ENCODE results near the gene CCDC146. TPM values are rescaled to one million over a fixed set of nuclear protein-coding genes. Genes with fewer than 3 reads are reported as not detected.

CCDC146 gene
- total RNA-seq, 1 experiment from 2014 or later, result 0.72 TPM

DNA sequence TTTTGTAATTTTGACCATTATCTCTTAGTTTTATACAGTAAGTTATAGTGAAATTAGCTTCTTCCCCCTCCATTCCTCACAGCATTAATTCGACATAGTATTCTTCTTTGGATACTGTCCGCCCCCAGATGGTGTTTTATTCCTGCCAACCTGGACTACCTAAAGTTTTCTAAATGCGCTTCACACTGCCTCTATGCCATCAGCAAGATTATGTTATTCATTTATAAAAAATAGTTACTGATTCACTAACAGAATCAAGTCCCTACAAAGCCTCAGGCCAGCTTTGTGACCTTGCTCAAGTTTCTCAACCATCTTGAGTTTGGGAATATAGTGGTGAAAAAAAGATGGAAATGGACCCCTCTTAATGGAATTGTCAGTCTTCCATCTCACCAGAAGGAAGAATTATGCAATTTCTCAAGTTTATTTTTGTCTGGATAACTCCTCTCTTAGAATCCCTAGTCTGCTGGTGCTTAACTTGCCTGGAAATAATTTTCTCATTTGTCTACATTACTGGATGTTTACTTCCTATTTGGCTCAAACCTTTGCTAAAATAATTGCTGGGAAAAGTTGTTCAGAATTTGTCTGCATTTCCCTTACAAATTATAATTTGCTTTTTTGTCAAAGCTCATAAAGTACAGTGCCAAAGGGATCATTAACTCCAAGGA lies 93.9 kb downstream of the CCDC146 start:
- H2BK20ac ChIP-seq (ENCODE audit: low read depth, low read length, poor library complexity, severe bottlenecking), result no peak overlapping the region
- no peak overlapping the region for H2BK120ac ChIP-seq (ENCODE audit: low read depth, low read length, poor library complexity, severe bottlenecking)
- DNase-seq, result no peak
- H4K20me1 ChIP-seq (ENCODE audit: control insufficient read depth, insufficient read depth, insufficient read length), result no peaks in the 10 kb centered on the region
- H2BK5ac ChIP-seq (ENCODE audit: insufficient read length, low read length), result no peak overlapping the region
- H3K36me3 Mint-ChIP-seq (ENCODE audit: insufficient read depth in 1 of 3, low read depth in 3 of 3), result peaks cover 6 to 15% (median 14%) of the 10 kb centered on the region in 3 experiments; a peak in 4 of 7 replicates
- H3K56ac ChIP-seq (ENCODE audit: insufficient read length, low read depth, low read length), result no peak overlapping the region
- no peak overlapping the region for H3T11ph ChIP-seq (ENCODE audit: low read length)
- TF ChIP-seq, protein P1, sequence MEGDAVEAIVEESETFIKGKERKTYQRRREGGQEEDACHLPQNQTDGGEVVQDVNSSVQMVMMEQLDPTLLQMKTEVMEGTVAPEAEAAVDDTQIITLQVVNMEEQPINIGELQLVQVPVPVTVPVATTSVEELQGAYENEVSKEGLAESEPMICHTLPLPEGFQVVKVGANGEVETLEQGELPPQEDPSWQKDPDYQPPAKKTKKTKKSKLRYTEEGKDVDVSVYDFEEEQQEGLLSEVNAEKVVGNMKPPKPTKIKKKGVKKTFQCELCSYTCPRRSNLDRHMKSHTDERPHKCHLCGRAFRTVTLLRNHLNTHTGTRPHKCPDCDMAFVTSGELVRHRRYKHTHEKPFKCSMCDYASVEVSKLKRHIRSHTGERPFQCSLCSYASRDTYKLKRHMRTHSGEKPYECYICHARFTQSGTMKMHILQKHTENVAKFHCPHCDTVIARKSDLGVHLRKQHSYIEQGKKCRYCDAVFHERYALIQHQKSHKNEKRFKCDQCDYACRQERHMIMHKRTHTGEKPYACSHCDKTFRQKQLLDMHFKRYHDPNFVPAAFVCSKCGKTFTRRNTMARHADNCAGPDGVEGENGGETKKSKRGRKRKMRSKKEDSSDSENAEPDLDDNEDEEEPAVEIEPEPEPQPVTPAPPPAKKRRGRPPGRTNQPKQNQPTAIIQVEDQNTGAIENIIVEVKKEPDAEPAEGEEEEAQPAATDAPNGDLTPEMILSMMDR (conservative IDR thresholded peaks at IDR 0.05), result no peak
- no peak overlapping the region for H3K14ac ChIP-seq (ENCODE audit: insufficient read depth, low read length)
- no peak overlapping the region for H3K9ac ChIP-seq (ENCODE audit: extremely low read depth, insufficient read length, low read length)
- H3K18ac ChIP-seq (ENCODE audit: insufficient read length, low read depth, low read length), result no peak overlapping the region
- no peaks in the 10 kb centered on the region for H3K79me1 ChIP-seq (ENCODE audit: insufficient read depth, low read depth, low read length, poor library complexity, severe bottlenecking)
- no peaks in the 10 kb centered on the region for H3K79me2 ChIP-seq (ENCODE audit: insufficient read depth, low read length)
- H3K4ac ChIP-seq (ENCODE audit: low read depth, low read length), result no peak overlapping the region
- H3K9me3 Mint-ChIP-seq, result peaks cover 20 to 23% of the 10 kb centered on the region in 2 experiments
- H3K27me3 ChIP-seq (ENCODE audit: insufficient read depth, low read length), result no peaks in the 10 kb centered on the region
- WGBS (ENCODE audit: extremely low coverage, insufficient read length, low lambda C conversion rate), result no CpG with 5 or more reads among the region's 3 CpGs
- no peak overlapping the region for H4K91ac ChIP-seq (ENCODE audit: insufficient read length, low read depth, low read length)
- H2AFZ ChIP-seq (ENCODE audit: low read length), result no peak overlapping the region
- no peak overlapping the region for H3K4me2 ChIP-seq (ENCODE audit: insufficient read depth, insufficient read length, low read length)
- H3K23ac ChIP-seq (ENCODE audit: insufficient read length, low read depth, low read length), result no peak overlapping the region
- no peak overlapping the region for H2AK5ac ChIP-seq (ENCODE audit: insufficient read length, low read length)
- H3K27ac Mint-ChIP-seq, result no peak overlapping the region
- no peak overlapping the region for H3K4me3 Mint-ChIP-seq
- H3K27me3 Mint-ChIP-seq (ENCODE audit: low read depth), result no peaks in the 10 kb centered on the region
- H2BK12ac ChIP-seq (ENCODE audit: insufficient read length, low read depth, low read length), result no peak overlapping the region
- H3K4me1 Mint-ChIP-seq, result no peaks in the 10 kb centered on the region
- H3K4me1 ChIP-seq (ENCODE audit: insufficient read depth, low read length), result no peaks in the 10 kb centered on the region
- H2BK15ac ChIP-seq (ENCODE audit: low read depth, low read length), result no peak overlapping the region
- no peak overlapping the region for H4K5ac ChIP-seq (ENCODE audit: insufficient read length, low read depth, low read length)
- no peaks in the 10 kb centered on the region for H3K23me2 ChIP-seq (ENCODE audit: insufficient read length, low read depth, low read length, poor library complexity, severe bottlenecking)
- no peak overlapping the region for H3K27ac ChIP-seq (ENCODE audit: insufficient read length, low read depth, low read length)
- no peak overlapping the region for H4K8ac ChIP-seq (replicated peaks; ENCODE audit: insufficient read length, low read depth, low read length)
- H3K9me3 ChIP-seq (ENCODE audit: control insufficient read depth, low read depth, low read length), result no peaks in the 10 kb centered on the region

Measured in H9 (cell line).